HuH-7 (cell line): ENCODE data around the gene DIP2A.

Source experiments
- DNase-seq: peaks from one replicate; pipeline ENCODE4 v3.0.0; 2011; ENCODE audit warnings: low spot score

The DIP2A gene

GRCh38 chr21:46532080-46532479, 73.4 kb downstream of the DIP2A start:
- no peak for DNase-seq

- no peak for DNase-seq
Measured at GRCh38 chr21:46537026-46537425, 78.3 kb downstream of the DIP2A start.

GRCh38 chr21:46538262-46538661, 79.6 kb downstream of the DIP2A start:
- DNase-seq: no peak

- DNase-seq: no peak
Measured at GRCh38 chr21:46538851-46539666, 80.4 kb downstream of the DIP2A start.

GRCh38 chr21:46540087-46540710, 81.5 kb downstream of the DIP2A start:
- DNase-seq: no peak

- DNase-seq: no peak
Measured at GRCh38 chr21:46542588-46543124, 84.0 kb downstream of the DIP2A start.

GRCh38 chr21:46543306-46543705, 84.6 kb downstream of the DIP2A start:
- DNase-seq: no peak

GRCh38 chr21:46544003-46544402, 85.3 kb downstream of the DIP2A start:
- no peak for DNase-seq

- no peak for DNase-seq
Measured at GRCh38 chr21:46544824-46545223, 86.1 kb downstream of the DIP2A start.

- DNase-seq: no peak
Measured at GRCh38 chr21:46545363-46545762, 86.7 kb downstream of the DIP2A start.

GRCh38 chr21:46545911-46546310, 87.2 kb downstream of the DIP2A start:
- no peak for DNase-seq

GRCh38 chr21:46546799-46547198, 88.1 kb downstream of the DIP2A start:
- DNase-seq: no peak

- no peak for DNase-seq
Measured at GRCh38 chr21:46549650-46550049, 91.0 kb downstream of the DIP2A start.

GRCh38 chr21:46550116-46550941, 91.6 kb downstream of the DIP2A start:
- DNase-seq: no peak

GRCh38 chr21:46551636-46552241, 93.0 kb downstream of the DIP2A start:
- no peak for DNase-seq

- DNase-seq: no peak
Measured at GRCh38 chr21:46552274-46552673, 93.6 kb downstream of the DIP2A start.

- DNase-seq: no peak
Measured at GRCh38 chr21:46552865-46553379, 94.2 kb downstream of the DIP2A start.

GRCh38 chr21:46553993-46554392, 95.3 kb downstream of the DIP2A start:
- DNase-seq: no peak

GRCh38 chr21:46554431-46555224, 95.9 kb downstream of the DIP2A start:
- no peak for DNase-seq

GRCh38 chr21:46555225-46555617, 96.5 kb downstream of the DIP2A start:
- DNase-seq: no peak

- no peak for DNase-seq
Measured at GRCh38 chr21:46555678-46556077, 97.0 kb downstream of the DIP2A start.
